Nucleus accumbens (tissue), 56 donors: ENCODE results near the gene TASP1.
"Not testable (repeated sequence)": the region's sequence is repeated elsewhere in the genome, so short reads cannot be mapped to it uniquely, and the experiment has no call there.

Experiments used
- DNase-seq, 56 donors: peaks; one replicate each; lab custom pipeline; 2025; lab: John Stamatoyannopoulos, UW

TASP1 gene

DNA sequence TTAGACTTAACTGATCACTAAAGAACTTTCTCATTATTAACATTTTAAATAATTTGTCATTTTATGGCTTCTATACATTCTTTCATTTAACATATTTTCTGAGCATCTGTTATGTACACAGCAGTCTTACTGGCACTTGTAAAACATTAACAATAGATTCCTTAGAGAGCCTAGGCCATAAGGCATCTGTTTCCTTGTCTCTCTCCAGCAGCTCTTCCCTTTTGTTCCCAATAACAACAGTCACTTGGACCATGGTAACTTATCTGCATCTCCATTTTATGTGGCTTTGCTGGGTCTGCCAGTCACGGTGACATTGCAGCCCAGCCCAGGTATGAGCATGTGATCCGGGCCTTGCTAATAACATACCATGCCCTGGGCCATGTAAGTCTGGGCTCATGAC lies 11.7 kb upstream of the TASP1 start:
- DNase-seq = no peak

DNA sequence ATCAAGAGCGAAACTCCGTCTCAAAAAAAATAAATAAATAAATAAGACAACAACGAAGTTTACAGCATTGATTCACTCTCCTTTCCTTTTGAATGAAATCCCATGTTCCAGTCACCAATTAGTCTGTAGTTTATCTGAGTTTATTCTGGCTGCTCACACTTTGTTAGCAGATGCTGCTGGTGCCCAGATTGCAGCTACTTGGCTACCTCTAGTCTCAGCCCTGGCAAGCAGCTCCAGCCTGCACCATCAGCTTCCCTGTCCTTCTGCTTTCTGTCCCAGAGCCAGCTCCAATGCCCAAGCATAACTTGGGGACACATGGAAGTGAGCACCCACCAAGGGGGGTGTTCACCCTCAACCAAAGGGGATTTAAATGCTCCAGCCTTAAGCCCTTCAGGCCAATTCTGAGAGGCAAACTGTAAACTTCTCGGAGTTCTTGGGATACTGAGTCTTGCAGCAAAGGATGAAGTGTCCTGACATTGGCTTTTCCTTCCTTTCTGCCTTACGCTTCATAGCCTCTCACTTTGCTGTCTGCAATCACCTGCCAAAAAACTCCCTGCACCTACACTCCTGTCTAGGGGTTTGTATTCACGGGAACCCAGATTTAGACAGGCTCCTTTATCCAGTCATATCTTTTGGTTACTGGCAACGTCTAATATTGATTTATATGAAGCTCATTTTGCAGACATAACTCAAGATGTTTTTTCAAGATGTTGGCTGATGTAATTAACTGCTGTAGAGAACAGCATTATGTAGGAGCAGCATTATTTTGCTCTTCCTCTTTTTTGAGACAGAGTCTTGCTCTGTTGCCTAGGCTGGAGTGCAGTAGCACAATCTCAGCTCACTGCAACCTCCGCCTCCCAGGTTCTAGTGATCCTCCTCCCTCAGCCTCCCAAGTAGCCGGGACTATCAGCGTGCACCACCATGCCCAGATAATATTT lies 9.8 kb upstream of the TASP1 start:
- DNase-seq = no peak

DNA sequence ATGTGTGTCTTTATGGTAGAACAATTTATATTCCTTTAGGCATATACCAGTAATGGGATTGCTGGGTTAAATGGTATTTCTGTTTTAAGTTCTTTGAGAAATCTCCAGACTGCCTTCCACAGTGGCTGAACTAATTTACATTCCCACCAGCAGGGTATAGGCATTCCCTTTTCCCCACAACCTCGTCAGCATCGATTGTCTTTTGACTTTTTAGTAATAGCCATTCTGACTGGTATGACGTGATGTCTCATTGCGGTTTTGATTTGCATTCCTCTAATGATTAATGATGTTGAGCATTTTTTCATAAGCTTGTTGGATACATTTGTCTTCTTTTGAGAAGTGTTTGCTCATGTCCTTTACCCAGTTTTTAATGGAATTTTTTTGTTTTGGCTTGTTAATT lies 5.3 kb upstream of the TASP1 start:
- no peak for DNase-seq

DNA sequence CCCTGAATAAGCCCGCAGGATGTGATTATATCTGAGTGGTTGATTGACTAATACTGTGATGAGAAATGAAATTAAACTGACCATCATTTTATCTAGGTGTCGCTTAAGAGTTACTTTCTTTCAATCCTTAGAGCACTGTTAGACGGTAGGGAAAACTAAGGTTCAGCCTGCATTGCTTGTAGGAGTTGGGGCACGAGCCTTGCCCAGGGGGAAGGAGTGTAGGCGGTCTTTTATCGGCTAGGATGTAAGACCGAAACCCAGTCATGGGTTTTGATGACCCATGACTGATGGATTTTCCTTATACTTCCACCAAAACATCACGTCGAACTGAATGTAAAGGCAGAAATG lies 392 bp upstream of the TASP1 start:
- no peak for DNase-seq

DNA sequence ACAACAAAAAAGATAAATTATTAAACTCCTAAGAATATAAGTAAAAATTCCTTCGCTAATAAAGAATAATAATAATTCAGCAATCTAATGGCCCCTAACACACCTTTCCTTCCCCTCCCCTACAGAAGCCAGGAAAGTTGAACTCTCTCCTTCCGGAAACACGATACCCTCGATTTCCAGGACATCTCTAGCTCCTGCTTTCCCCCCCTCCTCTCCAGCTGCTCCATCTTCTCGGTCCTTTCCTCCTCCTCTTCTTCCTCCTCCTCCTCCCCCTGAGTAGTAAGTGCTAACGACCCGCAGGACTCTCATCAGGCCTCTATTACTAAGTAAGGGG lies 603 bp downstream of the TASP1 start:
- DNase-seq = no peak

DNA sequence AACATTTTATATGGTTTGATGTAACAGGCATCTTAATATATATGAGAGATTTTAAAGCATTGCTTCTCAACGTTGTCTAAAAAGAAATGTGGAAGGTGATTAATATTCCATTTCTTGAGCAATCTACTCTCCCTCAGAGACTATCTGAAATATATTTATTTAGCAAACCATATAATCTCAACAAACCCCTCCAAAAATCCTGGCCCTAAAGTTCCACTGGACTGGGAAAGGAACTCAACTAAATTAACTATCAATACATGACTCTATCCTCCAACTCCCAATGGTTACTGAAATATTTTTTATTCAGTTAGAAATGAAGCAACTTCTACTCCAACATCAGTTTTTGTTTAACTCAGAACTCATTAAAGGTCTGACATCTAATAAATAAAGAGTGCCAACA lies 6.3 kb downstream of the TASP1 start:
- no peak for DNase-seq

DNA sequence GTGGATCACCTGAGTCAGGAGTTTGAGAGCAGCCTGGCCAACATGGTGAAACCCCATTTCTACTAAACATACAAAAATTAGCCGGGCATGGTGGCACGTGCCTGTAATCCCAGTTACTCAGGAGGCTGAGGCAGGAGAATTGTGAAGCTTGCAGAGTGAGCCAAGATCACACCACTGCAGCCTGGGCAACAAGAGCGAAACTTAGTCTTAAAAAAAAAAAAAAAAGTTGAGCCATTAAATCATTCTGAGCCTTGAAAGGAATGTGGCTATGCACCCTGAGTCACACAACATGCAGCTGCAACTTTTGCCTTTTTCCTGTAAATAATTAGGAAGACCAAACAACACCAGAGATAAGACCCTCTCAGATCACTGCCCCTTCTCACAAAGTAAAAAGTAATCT lies 11.2 kb downstream of the TASP1 start:
- not testable (repeated sequence) for DNase-seq

DNA sequence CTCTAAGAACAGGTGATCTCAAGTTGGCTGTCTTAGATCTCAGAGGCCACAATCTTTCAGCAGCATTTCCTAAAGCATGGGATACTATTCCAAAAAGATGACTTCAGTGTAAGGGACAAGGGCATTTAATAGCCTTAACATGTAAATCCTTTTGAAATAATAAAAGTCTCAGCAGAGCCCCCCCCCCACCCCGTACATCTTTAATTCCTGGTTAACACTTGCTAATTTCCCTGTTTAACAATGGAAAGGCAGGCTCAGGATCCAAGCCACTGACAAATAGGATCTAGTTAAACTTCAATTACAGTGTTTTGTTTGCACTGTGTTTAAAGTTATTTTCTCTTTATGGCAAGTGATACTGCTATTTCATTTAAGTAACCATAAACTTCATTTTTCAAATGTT lies 12.0 kb downstream of the TASP1 start:
- DNase-seq = no peak

DNA sequence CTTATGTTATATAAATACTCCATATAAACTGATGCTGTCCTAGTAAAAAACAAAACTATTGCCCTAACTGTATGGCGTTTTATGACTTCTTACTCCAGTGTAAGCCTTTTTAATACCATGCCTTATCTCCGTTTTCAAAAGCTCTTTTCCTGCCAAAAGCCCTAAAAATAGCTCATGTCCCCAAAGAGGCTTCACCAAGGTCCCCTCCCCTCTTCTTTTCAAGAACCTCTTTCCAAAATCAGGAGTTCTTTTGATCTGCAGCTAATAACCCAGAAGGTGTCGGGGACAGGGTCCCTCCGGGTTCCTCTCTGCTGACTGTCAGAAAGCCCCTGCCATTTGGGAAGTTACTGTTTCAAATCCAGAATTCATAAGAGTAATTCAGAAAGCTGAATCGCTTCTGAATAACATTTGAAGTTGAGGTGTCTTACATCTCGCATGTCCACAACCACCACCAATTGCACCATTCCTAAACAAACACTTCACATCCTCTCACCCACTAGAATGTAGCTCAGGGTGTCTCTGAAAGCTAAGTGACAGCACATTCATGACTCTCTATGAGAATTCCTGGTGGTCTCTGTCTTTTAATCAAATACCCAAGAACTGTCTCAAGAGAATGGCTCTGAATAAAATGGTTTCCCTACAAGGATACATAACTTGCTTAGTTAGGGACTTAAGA lies 13.3 kb downstream of the TASP1 start:
- DNase-seq = no peak

DNA sequence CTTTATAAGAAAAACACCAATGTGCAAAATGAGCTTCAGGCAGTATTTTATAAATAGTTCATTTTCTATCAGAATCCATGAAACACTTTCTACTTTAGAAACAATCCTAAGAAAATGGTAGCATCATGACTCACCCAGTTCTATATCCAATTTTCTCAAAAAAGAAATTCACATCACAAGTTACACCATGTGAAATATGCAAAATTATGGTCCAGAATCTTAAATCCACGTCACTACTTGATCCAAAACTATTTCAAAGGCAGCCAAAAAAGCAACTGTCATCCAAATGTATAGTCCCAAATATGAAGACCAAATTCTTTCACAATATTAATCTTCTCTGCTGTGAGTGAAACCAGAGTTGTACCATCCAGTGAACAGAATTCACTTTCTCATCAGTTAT lies 19.3 kb downstream of the TASP1 start:
- DNase-seq = not testable (repeated sequence)

DNA sequence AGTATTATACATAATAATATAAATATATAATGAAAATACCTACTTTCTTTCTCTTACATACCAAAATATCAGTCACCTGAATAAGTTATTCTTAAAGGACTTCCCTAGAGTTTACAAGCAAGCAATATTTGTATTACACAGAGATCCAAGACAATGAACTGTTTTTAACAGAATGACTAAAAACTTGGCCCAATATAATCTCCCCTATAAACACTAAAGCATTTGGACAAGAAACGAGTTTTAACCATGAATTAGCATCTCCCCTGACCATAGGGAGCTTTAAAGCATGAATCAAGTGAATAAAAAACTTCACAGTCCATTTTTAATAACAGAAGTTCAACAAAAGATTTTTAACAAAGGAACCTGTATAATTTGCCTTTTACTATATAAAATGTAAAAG lies 20.3 kb downstream of the TASP1 start:
- not testable (repeated sequence) for DNase-seq

DNA sequence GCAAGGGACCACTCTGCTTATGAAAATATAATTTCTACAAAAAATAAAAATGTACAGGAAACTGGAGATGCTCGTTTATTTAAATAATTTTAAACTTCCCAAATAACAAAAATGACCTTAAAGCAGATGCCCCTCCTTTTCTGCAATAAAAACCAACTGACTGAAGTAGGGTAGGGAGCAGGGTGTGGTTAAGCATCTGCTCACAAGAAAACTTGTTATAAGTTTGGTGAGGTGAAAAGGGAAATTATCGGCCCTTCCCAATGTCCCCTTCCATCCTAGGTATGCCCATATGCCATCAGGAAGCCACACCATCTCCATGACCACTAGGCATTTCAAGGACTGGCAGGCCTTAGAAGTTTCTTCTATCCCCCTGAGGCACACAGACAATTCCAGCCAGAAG lies 21.1 kb downstream of the TASP1 start:
- DNase-seq = not testable (repeated sequence)

DNA sequence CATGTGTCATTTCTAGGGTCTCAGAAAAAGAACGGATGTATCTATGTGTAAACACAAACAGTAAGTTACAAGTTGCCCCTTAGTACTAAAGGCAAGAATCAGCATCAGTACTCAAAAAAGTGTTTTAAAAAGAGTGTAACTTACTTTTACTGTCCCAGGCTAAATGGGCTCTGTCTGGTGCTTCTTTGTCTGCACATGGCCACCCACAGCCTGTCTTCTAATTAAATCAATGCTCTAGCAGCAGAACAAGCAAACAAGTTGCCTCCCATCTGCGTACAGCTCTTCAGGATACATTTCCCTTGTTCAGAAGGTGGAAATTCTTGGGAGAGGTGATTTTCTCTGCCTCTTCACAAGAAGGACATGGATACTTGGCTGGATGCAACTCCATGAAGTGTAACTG lies 22.0 kb downstream of the TASP1 start:
- DNase-seq = not testable (repeated sequence)

DNA sequence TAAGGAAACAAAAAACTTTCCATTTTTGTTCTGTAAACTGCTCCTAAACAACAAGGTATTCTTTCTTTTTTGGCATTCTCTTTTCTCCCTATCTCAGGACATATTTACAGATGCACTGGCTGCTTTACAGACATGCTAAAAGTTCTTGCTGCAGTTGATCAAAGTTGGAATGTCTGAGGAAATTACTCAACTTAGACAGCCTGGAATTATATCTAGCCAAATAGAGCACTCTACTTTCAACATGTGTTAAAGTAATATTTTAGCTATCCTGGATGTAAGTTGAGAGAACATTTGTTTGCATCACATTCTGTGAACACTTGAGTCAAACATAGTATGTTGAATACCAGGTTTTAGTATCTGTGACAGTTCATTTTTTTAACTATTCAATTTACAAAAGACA lies 24.8 kb downstream of the TASP1 start:
- DNase-seq = no peak

DNA sequence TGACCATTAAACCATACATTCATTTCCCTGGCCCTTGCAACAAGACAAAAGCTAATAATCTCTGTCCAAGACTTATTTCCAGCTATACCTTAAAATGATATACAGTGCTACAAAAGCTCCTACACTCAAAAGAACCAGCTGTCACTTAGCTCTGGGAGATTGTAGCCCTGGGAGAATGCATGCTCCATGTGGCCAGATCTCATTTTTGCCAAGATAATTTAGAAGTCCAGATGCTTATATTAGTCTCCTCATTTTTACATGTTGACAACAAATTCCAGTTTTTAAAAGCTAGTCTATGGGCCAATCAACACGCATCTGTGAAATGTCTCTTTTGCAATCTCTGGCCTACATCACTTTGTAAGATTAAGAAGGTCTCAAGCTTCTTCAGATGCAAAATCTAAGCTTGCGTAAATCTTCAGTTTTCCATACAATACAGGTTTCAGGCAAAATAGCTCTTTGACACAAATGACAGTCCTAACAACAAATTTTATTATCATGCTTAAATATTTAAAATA lies 27.1 kb downstream of the TASP1 start:
- DNase-seq = no peak

DNA sequence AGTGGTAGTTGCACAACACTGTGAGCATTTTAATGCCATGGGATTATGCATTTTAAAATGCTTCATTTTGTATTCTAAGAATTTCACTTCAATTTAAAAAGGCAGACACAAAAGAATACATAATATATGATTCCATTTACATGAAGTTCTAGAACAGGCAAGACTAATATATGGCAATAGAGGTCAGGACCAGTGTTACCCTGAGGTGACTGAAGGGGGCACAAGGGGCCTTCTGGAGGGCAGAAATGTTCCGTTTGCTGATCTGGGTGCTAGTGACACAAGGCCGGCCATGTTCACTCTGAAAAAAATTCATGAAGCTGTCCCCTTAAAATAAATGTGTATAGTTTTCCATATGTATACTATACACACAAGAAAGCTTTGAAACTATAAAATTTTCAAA lies 28.5 kb downstream of the TASP1 start:
- no peak for DNase-seq

DNA sequence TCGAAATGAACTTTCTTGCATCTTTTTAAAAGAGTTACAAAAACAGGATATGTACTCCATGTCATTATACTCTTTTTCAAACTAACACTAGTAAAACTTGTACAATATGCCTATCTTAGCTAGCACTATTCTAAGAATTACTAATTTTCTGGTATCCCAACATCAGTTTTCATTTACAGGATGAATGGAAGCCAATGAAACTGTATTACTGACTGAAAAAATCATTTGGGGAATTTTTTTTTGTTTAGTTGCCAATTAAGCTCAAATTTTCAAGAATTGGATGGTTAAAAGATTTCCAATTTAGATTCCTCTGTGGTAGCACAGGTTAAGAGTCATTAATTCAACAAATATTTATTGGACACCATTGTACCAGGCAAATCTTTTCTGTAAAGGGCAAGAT lies 30.7 kb downstream of the TASP1 start:
- DNase-seq = no peak

DNA sequence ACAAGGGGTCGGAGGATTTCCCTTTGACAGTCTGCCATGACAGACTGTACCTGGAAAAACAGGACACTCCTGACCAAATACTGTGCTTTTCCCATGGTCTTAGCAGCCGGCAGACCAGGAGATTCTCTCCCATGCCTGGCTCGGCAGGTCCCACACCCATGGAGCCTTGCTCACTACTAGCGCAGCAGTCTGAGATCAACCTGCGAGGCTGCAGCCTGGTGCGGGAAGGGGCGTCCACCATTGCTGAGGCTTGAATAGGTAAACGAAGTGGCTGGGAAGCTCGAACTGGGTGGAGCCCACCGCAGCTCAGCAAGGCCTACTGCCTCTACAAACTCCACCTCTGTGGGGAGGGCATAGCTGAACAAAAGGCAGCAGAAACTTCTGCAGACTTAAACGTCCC lies 45.3 kb downstream of the TASP1 start:
- DNase-seq = not testable (repeated sequence)

DNA sequence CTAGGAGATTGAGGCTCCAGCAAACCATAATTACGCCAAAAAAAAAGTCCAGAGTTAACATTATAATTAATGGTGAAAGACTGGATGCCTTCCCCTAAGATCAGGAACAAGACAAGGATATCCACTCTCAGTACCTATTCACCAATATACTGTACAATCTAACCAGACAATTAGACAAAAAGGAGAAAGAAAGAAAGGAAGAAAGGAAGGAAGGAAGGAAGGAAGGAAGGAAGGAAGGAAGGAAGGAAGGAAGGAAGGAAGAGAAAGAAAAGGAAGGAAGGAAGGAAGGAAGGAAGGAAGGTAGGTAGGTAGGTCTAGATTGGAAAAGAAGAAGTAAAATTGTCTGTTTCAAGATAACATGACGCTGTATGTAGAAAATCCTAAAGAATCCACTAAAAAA lies 50.7 kb downstream of the TASP1 start:
- no peak for DNase-seq

DNA sequence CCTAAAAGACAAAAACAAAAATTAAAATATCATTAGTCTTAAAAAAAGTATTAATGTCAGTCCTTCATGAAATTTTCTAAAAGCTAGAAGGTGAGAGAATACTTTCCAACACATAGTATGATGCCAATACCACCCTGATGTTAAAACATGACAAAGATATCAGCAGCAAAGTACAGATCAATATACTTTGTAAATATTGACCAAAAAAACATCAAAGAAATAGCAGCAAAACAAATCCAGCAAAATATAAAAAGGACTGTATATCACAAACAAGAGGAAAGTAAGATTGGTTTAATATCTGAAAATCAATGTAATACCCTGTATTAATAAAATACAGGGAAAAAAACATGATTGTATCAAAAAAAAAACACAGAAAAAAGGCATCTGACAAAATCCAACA lies 51.4 kb downstream of the TASP1 start:
- no peak for DNase-seq

DNA sequence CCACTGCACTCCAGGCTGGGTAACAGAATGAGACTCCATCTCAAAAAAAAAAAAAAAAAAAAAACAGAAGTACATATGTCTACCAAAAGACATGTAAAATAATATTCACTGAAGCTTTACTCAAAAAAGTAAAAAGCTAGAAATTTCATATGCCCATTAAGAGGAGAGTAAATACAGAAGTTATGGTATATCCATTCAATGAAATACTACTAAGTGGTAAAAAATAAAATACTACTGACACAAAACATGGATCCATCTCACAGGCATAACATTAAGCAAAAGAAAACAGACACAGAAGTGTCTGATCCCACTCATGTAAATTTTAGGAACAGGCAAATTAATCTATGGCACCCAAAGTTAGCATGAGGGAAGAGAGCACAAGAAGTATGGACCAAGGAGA lies 52.6 kb downstream of the TASP1 start:
- DNase-seq = no peak

DNA sequence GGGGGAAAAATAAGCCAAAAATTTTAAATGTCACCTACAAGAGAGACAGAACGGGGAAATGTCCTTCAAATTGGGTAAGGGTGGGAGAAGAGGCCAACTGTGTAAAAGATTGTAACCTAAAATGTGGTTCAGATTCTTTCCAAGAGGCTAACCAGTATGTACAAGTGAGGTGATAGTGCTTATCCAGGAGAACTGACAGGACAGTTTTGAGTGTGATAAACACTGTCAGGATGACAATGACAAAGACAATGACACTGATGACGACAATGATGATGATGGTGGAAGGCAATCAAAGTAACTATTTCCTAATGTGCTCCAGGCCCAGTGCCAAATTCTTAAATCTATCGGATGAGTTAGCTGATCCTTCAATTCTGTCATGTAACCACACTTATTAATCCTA lies 57.3 kb downstream of the TASP1 start:
- no peak for DNase-seq
